HG02571 (cell line): ENCODE data around the gene PSMB11.
"Not testable (repeated sequence)": the region's sequence is repeated elsewhere in the genome, so short reads cannot be mapped to it uniquely, and the experiment has no call there.

Source experiments
- ATAC-seq: cut with Tn5 transposase; IDR thresholded peaks from one replicate; pipeline ENCODE4 v1.9.1; 2021; ENCODE audit warnings: mild to moderate bottlenecking, moderate library complexity; ENCODE audit not compliant: unreplicated experiment

Gene PSMB11

DNA sequence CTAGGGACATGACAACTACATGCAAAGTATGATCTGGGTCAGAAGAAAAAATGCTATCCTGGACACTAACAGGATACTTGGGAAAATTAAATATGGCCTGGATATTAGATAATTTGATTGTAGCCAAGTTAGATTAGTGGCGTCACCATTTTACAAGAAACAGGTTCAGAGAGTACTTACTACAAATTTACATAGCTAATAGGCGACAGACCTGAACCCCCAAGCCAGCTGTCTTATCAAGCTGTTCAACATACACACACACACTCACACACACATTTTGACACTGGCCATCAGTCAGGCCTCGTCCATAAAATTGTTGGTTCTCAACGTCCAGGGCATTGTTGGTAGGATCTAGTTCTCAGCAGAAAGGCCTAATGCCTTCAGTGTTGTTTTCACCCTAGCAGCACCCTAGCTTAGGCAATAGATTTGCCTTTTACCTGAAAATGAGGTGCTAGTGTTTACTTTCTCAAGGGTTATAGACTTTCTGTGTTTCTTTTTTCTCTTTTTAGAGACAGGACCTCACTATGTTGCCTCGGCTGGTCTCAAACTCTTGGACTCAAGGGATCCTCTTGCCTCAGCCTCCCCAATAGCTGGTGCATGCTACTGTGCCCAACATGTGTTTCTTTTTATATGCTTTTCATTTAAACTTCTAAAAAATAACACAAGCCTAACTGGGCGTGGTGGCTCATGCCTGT, 28.8 kb upstream of the PSMB11 start:
- ATAC-seq = no peak

DNA sequence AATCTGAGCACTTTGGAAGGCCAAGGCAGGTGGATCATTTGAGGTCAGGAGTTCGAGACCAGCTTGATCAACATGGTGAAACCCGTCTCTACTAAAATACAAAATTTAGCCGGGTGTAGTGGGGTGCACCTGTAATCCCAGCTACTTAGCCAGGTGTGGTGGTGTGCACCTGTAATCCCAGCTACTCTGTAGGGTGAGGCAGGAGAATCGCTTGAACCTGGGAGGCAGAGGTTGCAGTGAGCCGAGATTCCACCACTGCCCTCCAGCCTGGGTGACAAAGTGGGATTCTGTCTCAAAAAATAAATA, 28.3 kb upstream of the PSMB11 start:
- ATAC-seq = not testable (repeated sequence)

- ATAC-seq = no peak
These were observed 26.4 kb upstream of the PSMB11 start for GRCh38 chr14:23015618-23016017.

GRCh38 chr14:23017091-23017490, 24.9 kb upstream of the PSMB11 start:
- no peak for ATAC-seq

DNA sequence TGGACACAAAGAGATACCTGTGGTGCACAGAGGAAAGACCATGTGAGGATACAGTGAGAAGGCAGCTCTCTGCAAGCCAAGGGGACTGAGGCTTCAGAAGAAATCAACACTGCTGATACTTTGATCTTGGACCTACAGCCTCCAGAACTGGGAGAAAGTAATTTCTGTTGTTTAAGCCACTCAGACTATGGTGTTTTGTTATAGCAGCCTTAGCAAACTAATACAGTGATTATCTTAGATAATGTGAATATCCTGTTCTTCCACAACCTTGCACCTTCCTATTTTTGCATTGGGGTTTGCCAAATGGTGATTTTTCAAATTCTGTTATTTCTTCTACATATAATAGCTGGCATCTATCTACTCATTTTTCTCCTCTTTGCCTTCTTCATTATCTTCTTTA, 23.9 kb upstream of the PSMB11 start:
- ATAC-seq = no peak

DNA sequence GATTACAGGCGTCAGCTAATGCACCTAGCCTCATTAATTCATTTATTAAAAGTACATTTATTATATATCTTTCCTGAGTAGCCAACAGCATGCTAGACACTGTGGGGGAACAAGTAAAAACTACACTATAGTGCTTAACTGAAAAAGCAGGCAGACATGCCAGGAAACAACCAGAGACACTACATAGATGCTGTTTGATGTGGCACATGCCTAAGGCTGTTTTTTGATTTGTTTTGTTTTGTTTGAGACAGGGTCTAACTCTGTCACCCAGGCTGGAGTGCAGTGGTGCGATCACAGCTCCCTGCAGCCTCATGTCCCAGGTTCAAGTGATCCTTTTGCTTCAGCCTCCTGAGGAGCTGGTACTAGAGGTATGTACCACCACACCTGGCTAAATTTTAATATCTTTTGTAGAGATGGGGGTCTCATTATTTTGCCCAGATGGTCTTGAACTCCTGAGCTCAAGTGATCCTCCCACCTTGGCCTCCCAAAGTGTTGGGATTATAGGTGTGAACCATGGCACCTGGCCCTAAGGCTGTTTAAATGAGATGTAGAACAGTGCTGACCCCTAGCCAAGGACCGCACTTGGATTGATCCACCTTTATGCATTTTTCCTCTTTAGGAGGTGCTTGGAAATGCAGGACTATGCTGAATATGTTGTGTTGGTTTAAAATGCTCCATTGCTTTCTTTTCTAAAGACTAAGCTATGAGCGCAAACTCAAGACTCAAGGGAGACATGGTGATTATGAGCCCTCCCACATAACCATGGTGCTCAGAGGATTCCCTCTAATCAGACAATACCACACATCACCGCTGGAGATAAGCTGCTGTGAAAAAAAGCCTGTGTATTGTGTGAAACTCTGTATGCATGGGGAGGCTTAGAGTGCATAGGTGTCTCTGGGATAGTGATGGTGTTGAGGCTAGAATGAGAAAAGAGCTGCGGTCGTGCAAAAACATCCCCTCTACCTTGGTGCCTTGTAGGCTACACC, 21.6 kb upstream of the PSMB11 start:
- ATAC-seq = no peak

DNA sequence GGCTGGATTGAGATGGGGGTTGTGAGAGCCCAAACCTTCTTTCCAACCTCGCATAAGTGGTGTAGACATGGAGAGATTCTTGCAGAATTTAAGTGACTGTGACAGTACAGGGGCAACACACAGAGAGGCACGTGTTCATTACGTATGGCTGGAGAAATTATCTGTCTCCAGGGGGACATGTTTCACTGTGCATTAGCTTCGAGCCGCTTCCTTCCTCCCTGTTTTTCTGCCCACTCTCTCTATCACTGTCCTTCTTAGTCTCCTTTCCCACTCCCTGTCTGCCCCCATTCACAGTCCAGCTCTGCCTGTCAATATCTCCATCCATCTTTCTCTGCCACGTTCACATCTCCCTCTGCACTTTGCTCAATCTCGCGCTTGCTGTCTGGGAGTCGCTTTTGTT, 20.6 kb upstream of the PSMB11 start:
- ATAC-seq = no peak

- ATAC-seq = no peak
These were observed 20.0 kb upstream of the PSMB11 start for GRCh38 chr14:23021889-23022442.

GRCh38 chr14:23023022-23023794, 18.8 kb upstream of the PSMB11 start:
- no peak for ATAC-seq

- no peak for ATAC-seq
These were observed 18.2 kb upstream of the PSMB11 start for GRCh38 chr14:23023795-23024152.

DNA sequence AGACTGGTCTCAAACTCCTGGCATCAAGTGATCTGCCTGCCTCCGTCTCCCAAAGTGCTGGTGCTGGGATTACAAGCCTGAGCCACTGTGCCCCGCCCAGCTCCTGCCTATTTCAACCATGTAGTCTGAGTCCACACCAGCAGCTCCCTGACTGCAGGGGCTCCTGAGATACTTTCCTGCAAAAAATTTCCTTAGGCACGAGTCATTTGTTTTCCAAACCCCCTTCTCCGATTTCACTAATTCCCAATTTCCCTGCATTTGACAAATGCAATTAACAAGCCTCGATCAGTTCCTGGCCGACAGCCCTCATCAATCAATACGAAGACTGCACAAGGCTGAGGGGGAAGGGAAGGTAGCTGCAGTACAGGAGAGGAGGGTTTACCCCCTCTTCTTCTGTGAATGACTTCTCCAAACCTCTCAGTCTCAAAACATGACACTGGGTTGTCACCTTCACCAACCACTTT, 17.4 kb upstream of the PSMB11 start:
- ATAC-seq = no peak

GRCh38 chr14:23025151-23025814, 16.7 kb upstream of the PSMB11 start:
- no peak for ATAC-seq

DNA sequence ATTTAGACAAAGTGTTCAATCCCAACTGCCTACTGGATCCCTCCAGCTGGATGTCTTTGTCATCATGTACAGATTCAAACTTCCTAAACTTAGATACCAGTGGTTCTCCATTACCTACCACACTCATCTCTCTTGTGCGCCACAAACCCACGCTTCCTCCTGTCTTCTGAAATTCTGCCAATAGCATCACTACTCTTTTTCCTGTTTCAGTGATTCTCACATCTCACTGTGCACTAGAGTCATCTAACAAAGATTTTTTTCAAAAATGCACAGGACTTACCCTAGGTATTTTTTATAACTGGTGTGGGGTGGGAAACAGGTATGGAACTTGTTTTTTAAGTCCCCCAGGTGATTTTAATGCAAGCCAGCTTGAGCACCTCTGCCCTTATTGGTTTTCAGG, 13.2 kb upstream of the PSMB11 start:
- no peak for ATAC-seq

- ATAC-seq = no peak
These were observed 11.1 kb upstream of the PSMB11 start for GRCh38 chr14:23030936-23031335.

DNA sequence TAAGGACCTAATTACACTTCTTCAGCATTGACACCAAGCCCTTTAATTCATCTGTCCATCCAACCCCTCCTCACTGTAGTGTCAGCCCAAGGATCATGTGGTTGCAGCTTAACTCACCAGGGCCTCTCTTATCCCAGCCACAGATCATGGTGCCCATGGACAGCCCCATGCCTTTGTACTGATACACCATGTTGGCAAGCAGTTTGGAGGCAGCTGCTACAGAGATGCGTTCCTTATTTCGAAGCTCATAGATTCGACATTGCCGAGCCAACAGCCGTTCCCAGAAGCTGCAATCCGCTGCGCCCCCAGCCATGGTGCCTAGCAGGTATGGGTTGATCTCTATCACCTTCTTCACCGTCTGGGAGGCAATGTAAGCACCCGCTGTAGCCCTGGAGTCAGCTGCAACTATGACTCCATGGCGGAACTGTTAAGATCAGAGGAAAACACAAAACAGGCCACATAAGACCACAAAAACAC, 8.7 kb upstream of the PSMB11 start:
- ATAC-seq = no peak

GRCh38 chr14:23033801-23034497, 8.1 kb upstream of the PSMB11 start:
- peak; percentile 6 for ATAC-seq

GRCh38 chr14:23034498-23035302, 7.3 kb upstream of the PSMB11 start, which contains the start of gene PSMB5:
TSS of gene PSMB5 (minus strand) at chr14:23034900. CDS start at chr14:23034881, 19 bp downstream.
- ATAC-seq = peak; percentile 94

- ATAC-seq = no peak
These were observed 6.5 kb upstream of the PSMB11 start for GRCh38 chr14:23035303-23036144.
